ENCODE measurements around the gene MINDY3.

MINDY3 gene

GRCh38 chr10:15796762-15797161 is 63.5 kb downstream of the MINDY3 start:
- H3K4me3 ChIP-seq (ENCODE audit: insufficient read length, low read depth), result no peak overlapping the region
- no peak for DNase-seq (ENCODE audit: low read depth, low spot score)
- no peaks in the 10 kb centered on the region for H3K4me1 ChIP-seq (ENCODE audit: insufficient read depth, insufficient read length)
- no peak overlapping the region for H3K9ac ChIP-seq (ENCODE audit: insufficient read length, low read depth)
- H3K27me3 ChIP-seq (ENCODE audit: insufficient read depth, insufficient read length), result no peaks in the 10 kb centered on the region
- H3K36me3 ChIP-seq (ENCODE audit: insufficient read depth, insufficient read length, low read length), result peaks cover 5% of the 10 kb centered on the region
- no peaks in the 10 kb centered on the region for H3K9me3 ChIP-seq (ENCODE audit: insufficient read depth, low read length)
- no peak for TF ChIP-seq ZNF274 (IDR thresholded peaks at IDR 0.05; ENCODE audit: low read depth, low read length)

- H3K27me3 ChIP-seq (ENCODE audit: insufficient read depth, insufficient read length), result no peaks in the 10 kb centered on the region
- no peaks in the 10 kb centered on the region for H3K4me1 ChIP-seq (ENCODE audit: insufficient read depth, insufficient read length)
- TF ChIP-seq YY1 (IDR thresholded peaks at IDR 0.05; ENCODE audit: insufficient read depth, insufficient read length) (no peak), ZNF274 (IDR thresholded peaks at IDR 0.05; ENCODE audit: low read depth, low read length) (no peak), SUZ12 (IDR thresholded peaks at IDR 0.05; ENCODE audit: extremely low read depth, insufficient read depth, insufficient read length) (no peak)
- no peak for DNase-seq (ENCODE audit: low read depth, low spot score)
- H3K36me3 ChIP-seq (ENCODE audit: insufficient read depth, insufficient read length, low read length), result peaks cover 5% of the 10 kb centered on the region
- H3K9ac ChIP-seq (ENCODE audit: insufficient read length, low read depth), result no peak overlapping the region
- no peak overlapping the region for H3K4me3 ChIP-seq (ENCODE audit: insufficient read length, low read depth)
- no peaks in the 10 kb centered on the region for H3K9me3 ChIP-seq (ENCODE audit: insufficient read depth, low read length)
These were observed 64.1 kb downstream of the MINDY3 start for GRCh38 chr10:15796098-15796759.

- H3K36me3 ChIP-seq (ENCODE audit: insufficient read depth, insufficient read length, low read length), result peaks cover under 1% of the 10 kb centered on the region
- no peaks in the 10 kb centered on the region for H3K27me3 ChIP-seq (ENCODE audit: insufficient read depth, insufficient read length)
- H3K9me3 ChIP-seq (ENCODE audit: insufficient read depth, low read length), result no peaks in the 10 kb centered on the region
- DNase-seq (ENCODE audit: low read depth, low spot score), result no peak
- H3K9ac ChIP-seq (ENCODE audit: insufficient read length, low read depth), result no peak overlapping the region
- H3K4me1 ChIP-seq (ENCODE audit: insufficient read depth, insufficient read length), result no peaks in the 10 kb centered on the region
- TF ChIP-seq ZNF274 (IDR thresholded peaks at IDR 0.05; ENCODE audit: low read depth, low read length) (no peak), YY1 (IDR thresholded peaks at IDR 0.05; ENCODE audit: insufficient read depth, insufficient read length) (no peak), SUZ12 (IDR thresholded peaks at IDR 0.05; ENCODE audit: extremely low read depth, insufficient read depth, insufficient read length) (no peak)
- no peak overlapping the region for H3K4me3 ChIP-seq (ENCODE audit: insufficient read length, low read depth)
These were observed 65.1 kb downstream of the MINDY3 start for GRCh38 chr10:15795036-15795792.

- TF ChIP-seq SUZ12 (IDR thresholded peaks at IDR 0.05; ENCODE audit: extremely low read depth, insufficient read depth, insufficient read length) (no peak), ZNF274 (IDR thresholded peaks at IDR 0.05; ENCODE audit: low read depth, low read length) (no peak), YY1 (IDR thresholded peaks at IDR 0.05; ENCODE audit: insufficient read depth, insufficient read length) (no peak)
- no peak for DNase-seq (ENCODE audit: low read depth, low spot score)
- H3K9ac ChIP-seq (ENCODE audit: insufficient read length, low read depth), result no peak overlapping the region
- H3K9me3 ChIP-seq (ENCODE audit: insufficient read depth, low read length), result no peaks in the 10 kb centered on the region
- H3K27me3 ChIP-seq (ENCODE audit: insufficient read depth, insufficient read length), result no peaks in the 10 kb centered on the region
- no peak overlapping the region for H3K4me3 ChIP-seq (ENCODE audit: insufficient read length, low read depth)
- no peaks in the 10 kb centered on the region for H3K4me1 ChIP-seq (ENCODE audit: insufficient read depth, insufficient read length)
- no peaks in the 10 kb centered on the region for H3K36me3 ChIP-seq (ENCODE audit: insufficient read depth, insufficient read length, low read length)
These were observed 65.7 kb downstream of the MINDY3 start for GRCh38 chr10:15794569-15794968.

- H3K9ac ChIP-seq (ENCODE audit: insufficient read length, low read depth), result no peak overlapping the region
- H3K27me3 ChIP-seq (ENCODE audit: insufficient read depth, insufficient read length), result no peaks in the 10 kb centered on the region
- no peak overlapping the region for H3K4me3 ChIP-seq (ENCODE audit: insufficient read length, low read depth)
- H3K9me3 ChIP-seq (ENCODE audit: insufficient read depth, low read length), result no peaks in the 10 kb centered on the region
- no peaks in the 10 kb centered on the region for H3K36me3 ChIP-seq (ENCODE audit: insufficient read depth, insufficient read length, low read length)
- no peak for DNase-seq (ENCODE audit: low read depth, low spot score)
- H3K4me1 ChIP-seq (ENCODE audit: insufficient read depth, insufficient read length), result no peaks in the 10 kb centered on the region
- no peak for TF ChIP-seq ZNF274 (IDR thresholded peaks at IDR 0.05; ENCODE audit: low read depth, low read length)
- no peak for TF ChIP-seq YY1 (IDR thresholded peaks at IDR 0.05; ENCODE audit: insufficient read depth, insufficient read length)
- no peak for TF ChIP-seq SUZ12 (IDR thresholded peaks at IDR 0.05; ENCODE audit: extremely low read depth, insufficient read depth, insufficient read length)
These were observed 66.6 kb downstream of the MINDY3 start for GRCh38 chr10:15793664-15794063.

- H3K36me3 ChIP-seq (ENCODE audit: insufficient read depth, insufficient read length, low read length), result no peaks in the 10 kb centered on the region
- H3K9me3 ChIP-seq (ENCODE audit: insufficient read depth, low read length), result no peaks in the 10 kb centered on the region
- no peaks in the 10 kb centered on the region for H3K27me3 ChIP-seq (ENCODE audit: insufficient read depth, insufficient read length)
- no peaks in the 10 kb centered on the region for H3K4me1 ChIP-seq (ENCODE audit: insufficient read depth, insufficient read length)
- no peak overlapping the region for H3K4me3 ChIP-seq (ENCODE audit: insufficient read length, low read depth)
- TF ChIP-seq ZNF274 (IDR thresholded peaks at IDR 0.05; ENCODE audit: low read depth, low read length), result no peak
- TF ChIP-seq SUZ12 (IDR thresholded peaks at IDR 0.05; ENCODE audit: extremely low read depth, insufficient read depth, insufficient read length), result no peak
- no peak for TF ChIP-seq YY1 (IDR thresholded peaks at IDR 0.05; ENCODE audit: insufficient read depth, insufficient read length)
- H3K9ac ChIP-seq (ENCODE audit: insufficient read length, low read depth), result no peak overlapping the region
- DNase-seq (ENCODE audit: low read depth, low spot score), result no peak
These were observed 67.5 kb downstream of the MINDY3 start for GRCh38 chr10:15792777-15793176.

GRCh38 chr10:15791816-15792524 is 68.3 kb downstream of the MINDY3 start:
- H3K9ac ChIP-seq (ENCODE audit: insufficient read length, low read depth), result no peak overlapping the region

More at GRCh38 chr10:15791816-15792524, 68.3 kb downstream of the MINDY3 start:
- Histone ChIP-seq H3K27me3 (ENCODE audit: insufficient read depth, insufficient read length) (no peaks in the 10 kb centered on the region), H3K4me3 (ENCODE audit: insufficient read length, low read depth) (no peak overlapping the region), H3K36me3 (ENCODE audit: insufficient read depth, insufficient read length, low read length) (no peaks in the 10 kb centered on the region), H3K9me3 (ENCODE audit: insufficient read depth, low read length) (no peaks in the 10 kb centered on the region), H3K4me1 (ENCODE audit: insufficient read depth, insufficient read length) (no peaks in the 10 kb centered on the region)
- no peak for DNase-seq (ENCODE audit: low read depth, low spot score)
- TF ChIP-seq YY1 (IDR thresholded peaks at IDR 0.05; ENCODE audit: insufficient read depth, insufficient read length) (no peak), ZNF274 (IDR thresholded peaks at IDR 0.05; ENCODE audit: low read depth, low read length) (no peak), SUZ12 (IDR thresholded peaks at IDR 0.05; ENCODE audit: extremely low read depth, insufficient read depth, insufficient read length) (no peak)
